GM06990 (cell line): Measurements from ENCODE around the gene RC3H2.
A peak's percentile ranks its signal among the peaks of the same experiment; 100 is the strongest.

Experiments used
- DNase-seq: peaks from one replicate; pipeline ENCODE4 v3.0.0-alpha.2; 2011; ENCODE audit not compliant: insufficient read length; ENCODE audit errors: extremely low read depth
- H3K27me3 ChIP-seq: replicated peaks from 2 replicates; pipeline ENCODE4 v1.6.0; 2011; ENCODE audit warnings: low read length; ENCODE audit not compliant: control insufficient read depth, insufficient read depth
- H3K36me3 ChIP-seq: 2 replicates; pipeline ENCODE4 v1.5.1; 2011; ENCODE audit warnings: low read length; ENCODE audit not compliant: control insufficient read depth, insufficient read depth
- H3K4me3 ChIP-seq: replicated peaks from 2 replicates; pipeline ENCODE4 v1.5.1; 2011; ENCODE audit warnings: low read depth, mild to moderate bottlenecking, control low read depth, low read length
- CTCF ChIP-seq: IDR thresholded peaks from 2 replicates; pipeline ENCODE4 v1.5.1; 2011; ENCODE audit warnings: low read length, control low read depth, mild to moderate bottlenecking, inconsistent platforms; ENCODE audit not compliant: insufficient read depth, poor library complexity, severe bottlenecking

Gene RC3H2

GRCh38 chr9:122948313-122948712 is 43.2 kb upstream of the RC3H2 start:
- no peaks in the 10 kb centered on the region for H3K27me3 ChIP-seq
- no peaks in the 10 kb centered on the region; the same call in none of the 2 replicates for H3K36me3 ChIP-seq
- DNase-seq = peak; percentile 20
- TF ChIP-seq CTCF = no peak
- H3K4me3 ChIP-seq = no peak overlapping the region

GRCh38 chr9:122946461-122947005 is 41.4 kb upstream of the RC3H2 start:
- DNase-seq = no peak
- H3K4me3 ChIP-seq = no peak overlapping the region
- no peaks in the 10 kb centered on the region; the same call in none of the 2 replicates for H3K36me3 ChIP-seq
- H3K27me3 ChIP-seq = no peaks in the 10 kb centered on the region
- TF ChIP-seq CTCF = no peak

GRCh38 chr9:122944960-122945888 is 40.1 kb upstream of the RC3H2 start:
- Histone ChIP-seq H3K27me3 (no peaks in the 10 kb centered on the region), H3K36me3 (no peaks in the 10 kb centered on the region; the same call in none of the 2 replicates), H3K4me3 (no peak overlapping the region)
- no peak for TF ChIP-seq CTCF
- no peak for DNase-seq

- no peak for DNase-seq
Observed at GRCh38 chr9:122941582-122942234, 36.5 kb upstream of the RC3H2 start.

More at GRCh38 chr9:122941582-122942234, 36.5 kb upstream of the RC3H2 start:
- Histone ChIP-seq H3K4me3 (peak overlapping the region; percentile 88), H3K36me3 (peaks cover 2% of the 10 kb centered on the region; the same call in 1 of the 2 replicates), H3K27me3 (no peaks in the 10 kb centered on the region)
- no peak for TF ChIP-seq CTCF
